GM19193 (cell line): ENCODE data around the gene AKT3.

ENCODE experiments used
- POLR2A ChIP-seq: IDR thresholded peaks from 4 replicates; pipeline ENCODE4 v1.6.1; 2011; ENCODE audit not compliant: insufficient read depth, insufficient read length; ENCODE audit errors: extremely low read depth

The AKT3 gene

DNA sequence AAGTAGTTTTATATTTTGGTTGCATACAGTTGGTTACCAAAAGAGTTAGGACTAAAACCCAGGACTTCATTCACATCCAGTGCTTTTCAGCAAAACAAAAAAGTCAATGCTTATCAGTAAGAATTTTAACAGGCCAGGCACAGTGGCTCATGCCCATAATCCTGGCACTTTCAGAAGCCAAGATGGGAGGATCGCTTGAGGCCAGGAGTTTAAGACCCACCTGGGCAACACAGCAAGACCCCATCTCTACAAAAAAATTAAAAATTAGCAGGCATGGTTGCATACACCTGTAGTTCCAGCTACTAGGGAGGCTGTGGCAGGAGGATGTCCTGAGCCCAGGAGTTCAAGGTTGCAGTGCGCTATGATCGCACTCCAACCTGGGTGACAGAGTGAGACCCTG is 47.3 kb downstream of the AKT3 start:
- no peak for TF ChIP-seq POLR2A

DNA sequence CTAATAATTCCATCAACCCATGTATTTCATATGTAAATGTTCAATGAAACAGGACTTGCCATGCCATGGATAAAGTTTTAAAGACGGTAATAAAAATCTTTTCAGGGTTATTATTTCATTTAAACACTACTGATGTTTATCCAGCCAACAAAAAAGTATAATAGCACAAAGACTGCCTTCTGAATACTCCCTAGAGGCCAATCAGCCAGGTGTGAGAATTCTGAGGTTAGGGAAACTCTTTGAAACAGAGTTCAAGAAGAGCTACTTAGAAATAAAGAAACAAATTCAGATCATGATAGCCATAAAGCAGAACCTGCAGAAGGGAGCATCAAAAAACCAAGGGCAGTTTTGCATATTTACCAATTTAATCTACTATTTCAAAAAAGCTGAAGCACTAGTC is 48.7 kb downstream of the AKT3 start:
- no peak for TF ChIP-seq POLR2A

DNA sequence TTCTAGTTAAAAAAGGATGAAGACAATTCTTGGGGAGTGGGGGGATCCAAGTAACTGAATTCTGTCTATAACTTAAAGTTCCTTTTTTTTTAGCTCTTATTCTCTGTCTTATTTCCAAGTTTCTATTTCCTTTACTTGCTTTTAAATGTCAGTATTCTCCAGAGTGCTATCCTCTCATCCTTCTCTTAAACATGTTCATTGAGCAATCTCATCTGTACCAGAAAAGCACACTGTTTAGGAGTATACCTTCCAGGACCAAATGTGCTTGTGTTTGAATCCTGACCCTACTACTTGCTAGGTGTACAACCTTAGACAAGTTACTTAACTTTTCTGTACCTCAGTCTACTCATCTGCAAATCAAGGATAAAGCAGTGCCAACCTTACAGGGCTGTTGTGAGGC is 50.1 kb downstream of the AKT3 start:
- TF ChIP-seq POLR2A, result no peak

DNA sequence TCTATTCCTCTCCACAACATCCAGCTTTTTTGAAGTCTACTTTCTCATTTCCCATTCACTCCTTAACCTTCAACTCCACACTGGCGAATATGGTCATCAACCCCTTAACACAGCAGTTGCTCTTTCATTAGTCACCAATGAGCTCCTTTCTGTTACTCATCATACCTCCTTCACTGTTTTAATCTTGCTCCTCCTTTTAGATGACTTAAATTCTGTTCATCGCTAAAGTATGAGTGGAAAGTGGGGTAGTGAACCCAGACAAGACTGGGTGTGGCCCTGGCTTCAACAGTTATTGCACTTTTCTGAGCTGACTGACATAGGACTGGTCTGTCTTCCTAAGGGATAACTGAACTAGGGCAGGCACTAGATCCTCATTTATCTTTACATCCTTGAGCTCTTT is 51.3 kb downstream of the AKT3 start:
- TF ChIP-seq POLR2A, result no peak

- no peak for TF ChIP-seq POLR2A
Observed at GRCh38 chr1:243796016-243796415, 54.0 kb downstream of the AKT3 start.

- TF ChIP-seq POLR2A, result no peak
Observed at GRCh38 chr1:243793298-243793697, 56.7 kb downstream of the AKT3 start.

GRCh38 chr1:243792891-243793290 is 57.2 kb downstream of the AKT3 start:
- TF ChIP-seq POLR2A, result no peak

DNA sequence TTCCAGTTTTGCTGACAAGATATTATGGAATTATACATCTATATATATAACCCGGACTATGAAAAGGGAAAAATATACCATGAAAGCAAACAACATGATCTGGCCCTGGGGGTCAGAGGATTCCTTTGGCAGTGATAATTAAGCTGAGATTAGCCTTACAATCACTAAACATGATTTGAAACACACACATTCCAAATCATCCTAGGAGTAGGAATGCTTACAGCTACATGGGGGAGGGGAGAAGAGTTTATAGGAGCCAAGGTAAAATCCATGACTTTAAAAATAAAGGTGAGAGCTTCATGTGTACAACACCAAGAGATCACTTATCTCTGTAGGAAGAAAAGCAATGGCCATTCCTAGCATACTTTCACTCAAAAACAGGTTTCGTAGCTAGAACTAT is 57.6 kb downstream of the AKT3 start:
- TF ChIP-seq POLR2A, result no peak

DNA sequence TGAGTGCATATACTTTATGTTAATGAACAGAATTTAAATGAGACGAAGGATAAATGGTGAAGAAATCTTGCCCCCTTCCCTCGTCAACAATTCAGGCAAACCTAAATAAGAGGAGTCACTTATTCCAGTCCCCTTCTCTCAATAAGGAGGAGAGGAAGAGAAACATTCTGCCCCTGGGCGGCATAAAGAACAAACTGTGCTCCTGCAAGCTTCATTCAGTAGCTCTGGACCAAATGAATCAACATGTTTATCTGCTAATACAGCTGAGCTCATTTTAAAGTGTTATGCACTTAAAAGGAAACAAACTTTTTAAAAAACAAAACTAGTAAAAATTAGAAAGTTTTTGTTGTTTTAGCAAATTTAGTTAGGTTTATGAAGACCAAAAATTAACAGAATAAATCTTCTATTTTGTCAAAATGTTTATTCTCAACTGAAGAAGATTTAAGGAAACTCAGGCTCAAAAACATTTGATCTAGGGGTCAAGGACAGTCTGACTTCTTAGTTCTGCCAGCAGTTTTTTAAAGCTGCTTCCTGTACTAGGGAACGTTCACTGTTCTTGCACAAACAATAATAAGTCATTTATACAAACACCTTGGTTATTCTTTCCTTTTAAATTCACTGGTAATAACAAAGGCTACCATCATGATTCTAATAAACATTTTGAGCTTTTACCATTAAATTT is 58.3 kb downstream of the AKT3 start:
- no peak for TF ChIP-seq POLR2A

- TF ChIP-seq POLR2A, result no peak
Observed at GRCh38 chr1:243790404-243790803, 59.6 kb downstream of the AKT3 start.

GRCh38 chr1:243786531-243786930 is 63.5 kb downstream of the AKT3 start:
- no peak for TF ChIP-seq POLR2A

- TF ChIP-seq POLR2A, result no peak
Observed at GRCh38 chr1:243784506-243784905, 65.5 kb downstream of the AKT3 start.

DNA sequence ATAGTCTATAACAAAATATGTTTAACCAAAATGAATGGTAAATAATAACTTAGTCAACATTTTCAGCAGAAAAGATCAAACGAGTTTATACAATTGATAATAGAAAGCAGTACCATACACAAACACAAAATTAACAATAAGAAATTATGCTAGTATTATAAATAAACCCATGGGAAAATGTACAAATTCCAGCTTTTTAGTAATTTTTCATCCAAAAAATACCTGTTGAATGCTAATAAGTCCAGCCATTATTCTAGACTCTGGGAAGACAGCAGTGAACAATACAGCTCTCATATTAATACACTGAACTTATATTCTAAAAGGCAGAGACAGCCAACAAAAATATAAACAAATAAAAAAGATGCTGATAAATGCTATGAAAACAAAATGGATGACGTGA is 66.3 kb downstream of the AKT3 start:
- no peak for TF ChIP-seq POLR2A

DNA sequence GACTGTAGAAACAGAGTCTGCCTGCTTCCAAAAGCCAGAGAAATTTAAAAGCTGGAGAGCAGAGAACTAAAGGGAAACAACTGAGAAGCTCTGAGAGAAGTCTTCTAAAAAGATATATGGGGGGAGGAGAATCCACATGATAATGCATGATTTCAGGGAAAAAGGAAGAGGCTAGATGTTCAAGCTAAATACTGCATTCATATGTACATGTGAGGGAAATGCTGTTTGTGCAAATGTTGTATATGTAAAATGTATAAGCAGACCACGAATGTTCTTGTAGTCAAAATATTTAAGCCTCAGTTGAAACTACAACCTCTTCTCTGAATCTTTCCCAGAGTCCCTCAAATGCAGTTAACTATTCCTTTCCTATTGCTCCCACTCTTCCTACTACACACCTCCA is 79.2 kb downstream of the AKT3 start:
- TF ChIP-seq POLR2A, result no peak

GRCh38 chr1:243765676-243766075 is 84.4 kb downstream of the AKT3 start:
- no peak for TF ChIP-seq POLR2A

GRCh38 chr1:243763806-243764205 is 86.2 kb downstream of the AKT3 start:
- no peak for TF ChIP-seq POLR2A

GRCh38 chr1:243758647-243759046 is 91.4 kb downstream of the AKT3 start:
- no peak for TF ChIP-seq POLR2A
